HEK293T (cell line): ENCODE results near the gene MRPL32.

Experiments
- ARNT ChIP-seq: fragments of 450-650 bp; IDR thresholded peaks from 2 replicates; pipeline ENCODE4 v1.6.1; 2017; ENCODE audit warnings: mild to moderate bottlenecking
- BHLHE40 ChIP-seq: fragments of 450-650 bp; IDR thresholded peaks from 2 replicates; pipeline ENCODE4 v1.6.1; 2016; ENCODE audit warnings: mild to moderate bottlenecking, moderate library complexity, borderline replicate concordance
- ELF4 ChIP-seq: fragments of 450-650 bp; IDR thresholded peaks from 2 replicates; pipeline ENCODE4 v1.6.1; 2017; ENCODE audit warnings: antibody characterized with exemption
- FOXK2 ChIP-seq: fragments of 450-650 bp; IDR thresholded peaks from 2 replicates; pipeline ENCODE4 v1.6.1; 2016; ENCODE audit warnings: mild to moderate bottlenecking
- FOXM1 ChIP-seq: fragments of 450-650 bp; IDR thresholded peaks from 2 replicates; pipeline ENCODE4 v1.6.1; 2017; ENCODE audit warnings: mild to moderate bottlenecking, borderline replicate concordance
- L3MBTL2 ChIP-seq: fragments of 450-650 bp; conservative IDR thresholded peaks from 2 replicates; pipeline ENCODE4 v1.6.1; 2016; ENCODE audit warnings: mild to moderate bottlenecking
- LEF1 ChIP-seq: fragments of 450-650 bp; IDR thresholded peaks from 2 replicates; pipeline ENCODE4 v1.6.1; 2017; ENCODE audit warnings: mild to moderate bottlenecking, borderline replicate concordance
- SUZ12 ChIP-seq: fragments of 450-650 bp; IDR thresholded peaks from 2 replicates; pipeline ENCODE4 v1.6.1; 2016; ENCODE audit warnings: mild to moderate bottlenecking
- TARDBP ChIP-seq: fragments of 450-650 bp; IDR thresholded peaks from 2 replicates; pipeline ENCODE4 v1.6.1; 2016
- ZNF384 ChIP-seq: fragments of 450-650 bp; IDR thresholded peaks from 2 replicates; pipeline ENCODE4 v1.6.1; 2016

DNA sequence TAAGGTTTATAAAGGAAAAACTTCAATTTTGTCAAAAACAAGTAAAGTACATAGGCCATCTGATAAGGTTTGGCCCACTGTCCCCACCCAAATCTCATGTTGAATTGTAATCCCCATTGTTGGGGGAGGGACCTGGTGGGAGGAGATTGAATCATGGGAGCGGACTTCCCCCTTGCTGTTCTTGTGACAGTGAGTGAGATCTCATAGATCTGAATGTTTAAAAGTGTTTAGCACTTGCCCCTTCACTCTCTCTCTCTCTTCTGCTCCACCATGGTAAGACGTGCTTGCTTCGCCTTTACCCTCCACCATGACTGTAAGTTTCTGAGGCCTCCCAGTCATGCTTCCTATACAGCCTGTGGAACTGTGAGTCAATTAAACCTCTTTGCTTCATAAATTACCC, 18.2 kb downstream of the MRPL32 start:
- no peak for TF ChIP-seq SUZ12
- TF ChIP-seq FOXK2, result no peak
- TF ChIP-seq L3MBTL2, result no peak
- TF ChIP-seq TARDBP, result no peak
- TF ChIP-seq FOXM1, result no peak
- no peak for TF ChIP-seq ZNF384
- no peak for TF ChIP-seq BHLHE40
- no peak for TF ChIP-seq ELF4
- no peak for TF ChIP-seq ARNT
- no peak for TF ChIP-seq LEF1
